ENCODE results near the gene CPT1A. TPM values are rescaled to one million over a fixed set of nuclear protein-coding genes. Genes with fewer than 3 reads are reported as not detected.

Gene CPT1A
- total RNA-seq, 1 experiment from 2014 or later, result 153 TPM

GRCh38 chr11:68867066-68867465 is 25.4 kb upstream of the CPT1A start:
- no peaks in the 10 kb centered on the region for H3K36me3 ChIP-seq (ENCODE audit: control insufficient read depth, insufficient read depth, low read length)
- H3K4me3 ChIP-seq (ENCODE audit: low read depth in 2 of 2, low read length in 2 of 2), result no peak overlapping the region
- H3K4me1 ChIP-seq (ENCODE audit: control insufficient read depth, insufficient read depth, low read length), result peaks cover 9% of the 10 kb centered on the region; the same call in 1 of the 2 replicates
- intact Hi-C loops (cut with micrococcal nuclease; ENCODE audit: unreplicated experiment) (no loop called here), in situ Hi-C loops (cut with HindIII; ENCODE audit: low pct_unique_long_range_greater_than_20kb, low sequenced_read_pairs) (no loop called here)
- ATAC-seq, result no peak
- H3K27ac ChIP-seq (ENCODE audit: low read length), result no peak overlapping the region
- 0 out of 2 replicates have a peak, but pooled peaks cover 5% of the 10 kb centered on the region for H3K9me3 ChIP-seq (ENCODE audit: control insufficient read depth, insufficient read depth, low read depth, low read length)
- CTCF ChIA-PET, result interaction anchor here (0.7 kb wide), 1 partner anchor 1267 kb away, joined by 3 read pairs; no protein-coding TSS in a partner anchor
- POLR2A ChIA-PET, result no interaction called here
- DNase-seq (ENCODE audit: low read depth, low spot score), result no peak
- H3K27me3 ChIP-seq (ENCODE audit: control insufficient read depth, insufficient read depth, low read length), result peaks cover 2% of the 10 kb centered on the region; the same call in 1 of the 2 replicates
- TF ChIP-seq CTCF (IDR thresholded peaks at IDR 0.05) (no peak), POLR2AphosphoS5 (IDR thresholded peaks at IDR 0.05; ENCODE audit: low read depth, low read length) (no peak), TCF7L2 (IDR thresholded peaks at IDR 0.05; ENCODE audit: low read depth, low read length) (no peak), REST (IDR thresholded peaks at IDR 0.05; ENCODE audit: insufficient read depth in 1 of 2, low read depth in 2 of 2, low read length in 1 of 2) (no peak), SIN3A (IDR thresholded peaks at IDR 0.05; ENCODE audit: borderline replicate concordance, insufficient read depth, low read depth, low read length) (no peak)
- BruUV-seq (replicated peaks), result no TSS peak

- ChIA-PET POLR2A (interaction anchor here (0.7 kb wide), 1 partner anchor 62 kb away, joined by 3 read pairs; no protein-coding TSS in a partner anchor), CTCF (no interaction called here)
- no peaks in the 10 kb centered on the region for H3K36me3 ChIP-seq (ENCODE audit: control insufficient read depth, insufficient read depth, low read length)
- DNase-seq (ENCODE audit: low read depth, low spot score) (no peak), ATAC-seq (no peak)
- in situ Hi-C loops (cut with HindIII; ENCODE audit: low pct_unique_long_range_greater_than_20kb, low sequenced_read_pairs), result no loop called here
- no peak overlapping the region for H3K27ac ChIP-seq (ENCODE audit: low read length)
- no peak overlapping the region for H3K4me3 ChIP-seq (ENCODE audit: low read depth in 2 of 2, low read length in 2 of 2)
- BruUV-seq (replicated peaks), result no TSS peak
- H3K27me3 ChIP-seq (ENCODE audit: control insufficient read depth, insufficient read depth, low read length), result no peaks in the 10 kb centered on the region
- H3K4me1 ChIP-seq (ENCODE audit: control insufficient read depth, insufficient read depth, low read length), result peaks cover 4% of the 10 kb centered on the region; the same call in 1 of the 2 replicates
- H3K9me3 ChIP-seq (ENCODE audit: control insufficient read depth, insufficient read depth, low read depth, low read length), result 0 out of 2 replicates have a peak, but pooled peaks cover 5% of the 10 kb centered on the region
- TF ChIP-seq POLR2AphosphoS5 (IDR thresholded peaks at IDR 0.05; ENCODE audit: low read depth, low read length), result no peak
- no peak for TF ChIP-seq TCF7L2 (IDR thresholded peaks at IDR 0.05; ENCODE audit: low read depth, low read length)
- TF ChIP-seq CTCF (IDR thresholded peaks at IDR 0.05), result no peak
- no peak for TF ChIP-seq REST (IDR thresholded peaks at IDR 0.05; ENCODE audit: insufficient read depth in 1 of 2, low read depth in 2 of 2, low read length in 1 of 2)
- no peak for TF ChIP-seq SIN3A (IDR thresholded peaks at IDR 0.05; ENCODE audit: borderline replicate concordance, insufficient read depth, low read depth, low read length)
- intact Hi-C loops (cut with micrococcal nuclease; ENCODE audit: unreplicated experiment), result no loop called here
Measured at GRCh38 chr11:68865241-68865640, 23.5 kb upstream of the CPT1A start.
